ENCODE data around the gene PGLYRP2.

PGLYRP2 gene

GRCh38 chr19:15456441-15456840 lies 22.9 kb downstream of the PGLYRP2 start:
- no peak for DNase-seq (ENCODE audit: low read depth)

- no peak for DNase-seq (ENCODE audit: low read depth)
Measured at GRCh38 chr19:15455996-15456395, 23.3 kb downstream of the PGLYRP2 start.

GRCh38 chr19:15453906-15454860 lies 25.1 kb downstream of the PGLYRP2 start:
- DNase-seq (ENCODE audit: low read depth): no peak

- no peak for DNase-seq (ENCODE audit: low read depth)
Measured at GRCh38 chr19:15453091-15453578, 26.2 kb downstream of the PGLYRP2 start.

GRCh38 chr19:15452111-15453047 lies 26.9 kb downstream of the PGLYRP2 start:
- no peak for DNase-seq (ENCODE audit: low read depth)

- no peak for DNase-seq (ENCODE audit: low read depth)
Measured at GRCh38 chr19:15450528-15450890, 28.8 kb downstream of the PGLYRP2 start.

GRCh38 chr19:15449620-15450527 lies 29.4 kb downstream of the PGLYRP2 start, which contains the start of gene WIZ:
Gene WIZ, minus strand, starts transcription at chr19:15449956. Its CDS starts 1,649 bp downstream, at chr19:15448307.
- DNase-seq (ENCODE audit: low read depth): peak; percentile 68

- no peak for DNase-seq (ENCODE audit: low read depth)
Measured at GRCh38 chr19:15448778-15449619, 30.3 kb downstream of the PGLYRP2 start.

- no peak for DNase-seq (ENCODE audit: low read depth)
Measured at GRCh38 chr19:15448044-15448777, 31.1 kb downstream of the PGLYRP2 start.

- no peak for DNase-seq (ENCODE audit: low read depth)
Measured at GRCh38 chr19:15447057-15447456, 32.2 kb downstream of the PGLYRP2 start.

GRCh38 chr19:15445807-15446376 lies 33.4 kb downstream of the PGLYRP2 start:
- DNase-seq (ENCODE audit: low read depth): no peak

- DNase-seq (ENCODE audit: low read depth): no peak
Measured at GRCh38 chr19:15445227-15445605, 34.1 kb downstream of the PGLYRP2 start.

- DNase-seq (ENCODE audit: low read depth): no peak
Measured at GRCh38 chr19:15444505-15445226, 34.6 kb downstream of the PGLYRP2 start.

- no peak for DNase-seq (ENCODE audit: low read depth)
Measured at GRCh38 chr19:15443838-15444237, 35.5 kb downstream of the PGLYRP2 start.

- DNase-seq (ENCODE audit: low read depth): no peak
Measured at GRCh38 chr19:15443325-15443724, 36.0 kb downstream of the PGLYRP2 start.

- DNase-seq (ENCODE audit: low read depth): no peak
Measured at GRCh38 chr19:15442142-15442920, 37.0 kb downstream of the PGLYRP2 start.

GRCh38 chr19:15441317-15441716 lies 38.0 kb downstream of the PGLYRP2 start:
- DNase-seq (ENCODE audit: low read depth): no peak

Data from stimulated activated CD8-positive, alpha-beta memory T cell treated with anti-CD3 and anti-CD28 coated beads, Interleukin-7, amount 100 ng/mL, for 24 hours (primary cell).